Activated naive CD4-positive, alpha-beta T cell treated with anti-CD3 and anti-CD28 coated beads for 36 hours (primary cell): ENCODE measurements around the gene B4GALNT2. TPM values are rescaled to one million over a fixed set of nuclear protein-coding genes. Genes with fewer than 3 reads are reported as not detected.
A peak's percentile ranks its signal among the peaks of the same experiment; 100 is the strongest.
"Not testable (repeated sequence)": the region's sequence is repeated elsewhere in the genome, so short reads cannot be mapped to it uniquely, and the experiment has no call there.

ENCODE experiments used
- CTCF ChIA-PET: fragments of 350-600 bp; sonication (Branson Sonifier 250); formaldehyde crosslinking; loops from one replicate; lab custom pipeline; 2021; ENCODE audit warnings: antibody characterized with exemption; lab: Charles Lee
- DNase-seq: peaks from one replicate; pipeline ENCODE4 v3.0.0-alpha.2; 2020
- H3K27ac Mint-ChIP-seq: one replicate; pipeline ENCODE4 v1.8.0; 2021; ENCODE audit warnings: mild to moderate bottlenecking, mixed read lengths
- H3K27me3 Mint-ChIP-seq: one replicate; pipeline ENCODE4 v1.8.0; 2021; ENCODE audit warnings: low read depth, mixed read lengths
- H3K36me3 Mint-ChIP-seq: one replicate; pipeline ENCODE4 v1.8.0; 2021; ENCODE audit warnings: low read depth, mixed read lengths
- H3K4me1 Mint-ChIP-seq: one replicate; pipeline ENCODE4 v1.8.0; 2021; ENCODE audit warnings: low read depth, mixed read lengths
- H3K4me3 Mint-ChIP-seq: one replicate; pipeline ENCODE4 v1.8.0; 2021; ENCODE audit warnings: mild to moderate bottlenecking, moderate library complexity, mixed read lengths
- H3K9me3 Mint-ChIP-seq: one replicate; pipeline ENCODE4 v1.8.0; 2021; ENCODE audit warnings: mixed read lengths
- intact Hi-C: fragments of 100-400 bp; cut with micrococcal nuclease; formaldehyde crosslinking; loops from one replicate; pipeline ENCODE4 v1.15.1; 2023
- total RNA-seq, 2 experiments: library from RNA; stranded (reverse); gene quantifications; one replicate each; pipeline ENCODE4 v1.2.3, GENCODE V29; 2021

B4GALNT2 gene
- total RNA-seq, result under 1 TPM in 1 of 2 experiments, not detected in 1; 0.02 TPM

- intact Hi-C loops, result loop anchor here (10.0 kb wide), 1 partner anchor 58 kb away; no protein-coding TSS in a partner anchor
- peaks cover 35% of the 10 kb centered on the region for H3K27me3 Mint-ChIP-seq
- H3K4me1 Mint-ChIP-seq, result peaks cover 9% of the 10 kb centered on the region
- H3K9me3 Mint-ChIP-seq, result no peaks in the 10 kb centered on the region
- CTCF ChIA-PET, result no interaction called here
- H3K27ac Mint-ChIP-seq, result no peak within 1 kb of the TSS
- H3K36me3 Mint-ChIP-seq, result no peaks in the 10 kb centered on the region
- peak; percentile 39 for DNase-seq
- peak within 1 kb of the TSS; percentile 45 for H3K4me3 Mint-ChIP-seq
These were observed at the start of gene B4GALNT2 for GRCh38 chr17:49132699-49133364. Gene B4GALNT2 (plus strand): TSS chr17:49132769. CDS start chr17:49132793, 24 bp downstream.

DNA sequence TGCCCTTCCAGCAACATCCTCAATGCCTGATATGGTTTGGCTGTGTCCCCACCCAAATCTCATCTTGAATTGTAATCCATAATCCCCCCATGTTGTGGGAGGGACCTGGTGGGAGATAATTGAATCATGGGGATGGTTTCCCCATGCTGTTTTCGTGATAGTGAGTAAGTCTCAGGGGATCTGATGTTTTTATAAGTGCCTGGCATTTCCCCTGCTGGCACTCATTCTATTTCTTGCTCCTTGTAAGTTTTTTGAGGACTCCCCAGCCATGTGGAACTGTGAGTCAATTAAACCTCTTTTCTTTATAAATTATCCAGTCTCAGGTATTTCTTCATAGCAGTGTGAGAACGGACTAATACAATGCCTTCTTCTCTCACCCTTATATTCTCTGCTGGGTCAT is 47.5 kb upstream of the B4GALNT2 start:
- intact Hi-C loops, H3K4me3 Mint-ChIP-seq, H3K27ac Mint-ChIP-seq, DNase-seq, H3K4me1 Mint-ChIP-seq, CTCF ChIA-PET, H3K27me3 Mint-ChIP-seq, H3K9me3 Mint-ChIP-seq, H3K36me3 Mint-ChIP-seq: not testable (repeated sequence)

DNA sequence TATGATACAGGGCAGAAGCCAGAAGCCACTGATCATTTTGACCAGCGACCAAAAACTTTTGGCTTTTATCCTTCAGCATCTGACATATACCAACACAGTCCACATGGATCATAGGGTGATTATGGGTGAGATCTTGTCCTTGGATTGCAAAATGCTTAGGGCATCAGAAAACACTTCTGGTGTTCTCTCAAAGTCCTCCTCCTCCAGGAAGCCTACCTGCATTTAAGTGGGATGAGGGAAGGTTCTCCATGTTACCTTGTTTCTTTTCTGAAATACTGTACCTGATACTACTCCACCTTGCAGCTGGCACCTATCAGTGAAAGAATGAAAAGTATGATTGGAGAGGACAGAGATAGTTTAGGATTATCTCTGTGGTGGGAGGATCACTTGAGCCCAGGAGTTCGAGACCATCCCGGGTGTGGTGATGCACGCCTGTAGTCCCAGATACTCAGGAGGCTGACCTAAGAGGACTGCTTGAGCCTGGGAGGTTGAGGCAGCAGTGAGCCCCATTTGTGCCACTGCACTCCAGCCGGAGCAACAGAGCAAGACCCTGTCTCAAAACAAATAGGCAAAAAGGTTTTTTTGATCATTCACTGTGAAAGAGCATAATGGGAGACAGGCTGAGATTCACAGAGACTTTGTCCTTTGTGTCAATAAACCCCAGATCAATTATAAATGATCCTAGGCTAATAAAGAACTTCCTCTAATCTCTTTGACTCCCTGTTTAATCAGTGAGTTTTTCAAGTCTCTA is 46.8 kb upstream of the B4GALNT2 start:
- Mint-ChIP-seq H3K27me3 (peaks cover 9% of the 10 kb centered on the region), H3K4me3 (no peak overlapping the region), H3K9me3 (no peaks in the 10 kb centered on the region), H3K27ac (no peak overlapping the region), H3K36me3 (no peaks in the 10 kb centered on the region), H3K4me1 (no peaks in the 10 kb centered on the region)
- CTCF ChIA-PET, result no interaction called here
- no peak for DNase-seq
- intact Hi-C loops, result no loop called here

GRCh38 chr17:49086316-49086605 is 46.3 kb upstream of the B4GALNT2 start:
- no peak for DNase-seq
- Mint-ChIP-seq H3K36me3 (no peaks in the 10 kb centered on the region), H3K4me1 (no peaks in the 10 kb centered on the region), H3K9me3 (no peaks in the 10 kb centered on the region), H3K27ac (no peak overlapping the region), H3K27me3 (peaks cover 6% of the 10 kb centered on the region), H3K4me3 (no peak overlapping the region)
- intact Hi-C loops, result no loop called here
- CTCF ChIA-PET, result no interaction called here

GRCh38 chr17:49086649-49087048 is 45.9 kb upstream of the B4GALNT2 start:
- intact Hi-C loops, result no loop called here
- Mint-ChIP-seq H3K27me3 (peaks cover 4% of the 10 kb centered on the region), H3K4me3 (no peak overlapping the region), H3K27ac (no peak overlapping the region), H3K9me3 (no peaks in the 10 kb centered on the region), H3K4me1 (no peaks in the 10 kb centered on the region), H3K36me3 (no peaks in the 10 kb centered on the region)
- DNase-seq, result no peak
- CTCF ChIA-PET, result no interaction called here

DNA sequence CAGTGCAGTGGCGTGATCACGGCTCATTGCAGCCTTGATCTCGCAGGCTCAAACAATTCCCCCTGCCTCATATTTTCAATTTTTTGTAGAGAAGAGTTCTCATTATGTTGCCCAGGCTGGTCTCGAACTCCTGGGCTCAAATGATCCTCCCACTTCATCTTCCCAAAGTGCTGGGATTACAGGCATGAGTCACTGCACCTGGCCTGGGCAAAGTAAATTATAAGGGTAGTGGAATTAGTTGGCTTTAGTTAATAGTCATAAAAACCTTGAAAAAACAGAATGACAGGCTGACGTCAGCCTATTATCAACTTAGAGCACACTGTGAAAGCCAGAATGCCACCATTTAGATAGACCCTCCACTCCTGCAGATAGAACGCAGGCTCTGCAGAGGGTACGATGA is 43.5 kb upstream of the B4GALNT2 start:
- Mint-ChIP-seq H3K27me3 (peaks cover 4% of the 10 kb centered on the region), H3K4me3 (no peak overlapping the region), H3K9me3 (no peaks in the 10 kb centered on the region), H3K4me1 (no peaks in the 10 kb centered on the region), H3K36me3 (no peaks in the 10 kb centered on the region), H3K27ac (no peak overlapping the region)
- CTCF ChIA-PET, result no interaction called here
- intact Hi-C loops, result no loop called here
- DNase-seq, result no peak

DNA sequence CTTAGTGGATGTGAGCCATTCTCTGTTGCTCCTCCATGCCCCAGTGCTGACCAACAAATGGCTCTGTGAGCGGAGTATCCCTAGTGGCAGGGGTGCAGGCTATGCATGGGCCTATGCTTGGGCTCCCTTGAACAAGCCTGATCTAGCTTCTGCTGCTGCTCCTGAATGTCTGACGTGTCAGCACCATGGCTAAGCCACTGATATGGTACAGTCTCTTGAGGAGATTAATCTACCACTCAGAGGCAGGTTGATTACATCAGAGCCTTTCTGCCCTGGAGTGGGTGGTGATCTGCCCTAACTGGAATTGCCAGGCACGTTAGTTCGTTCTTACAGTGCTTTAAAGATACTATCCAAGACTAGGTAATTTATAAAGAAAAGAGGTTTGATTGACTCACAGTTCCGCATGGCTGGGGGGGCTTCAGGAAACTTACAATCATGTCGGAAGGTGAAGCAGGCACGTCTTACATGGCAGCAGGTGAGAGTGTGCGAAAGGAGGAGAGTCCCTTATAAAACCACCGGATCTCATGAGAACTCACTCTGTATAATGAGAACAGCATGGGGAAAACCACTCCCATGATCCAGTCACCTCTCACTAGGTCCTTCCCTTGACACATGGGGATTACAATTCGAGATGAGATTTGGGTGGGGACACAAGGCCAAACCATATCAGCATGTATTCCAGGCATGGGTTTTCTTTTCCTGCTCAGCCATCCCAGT is 41.5 kb upstream of the B4GALNT2 start:
- no peaks in the 10 kb centered on the region for H3K4me1 Mint-ChIP-seq
- no peak overlapping the region for H3K4me3 Mint-ChIP-seq
- no peak for DNase-seq
- CTCF ChIA-PET, result interaction anchor here (0.6 kb wide), 2 partner anchors 45 to 126 kb away, joined by 3 to 4 read pairs; no protein-coding TSS in a partner anchor
- no peak overlapping the region for H3K27ac Mint-ChIP-seq
- H3K36me3 Mint-ChIP-seq, result no peaks in the 10 kb centered on the region
- H3K9me3 Mint-ChIP-seq, result no peaks in the 10 kb centered on the region
- intact Hi-C loops, result no loop called here
- H3K27me3 Mint-ChIP-seq, result peaks cover 4% of the 10 kb centered on the region

GRCh38 chr17:49093131-49093530 is 39.4 kb upstream of the B4GALNT2 start:
- CTCF ChIA-PET, result no interaction called here
- peaks cover under 1% of the 10 kb centered on the region for H3K27me3 Mint-ChIP-seq
- intact Hi-C loops, result no loop called here
- H3K4me3 Mint-ChIP-seq, result no peak overlapping the region
- no peaks in the 10 kb centered on the region for H3K36me3 Mint-ChIP-seq
- no peaks in the 10 kb centered on the region for H3K9me3 Mint-ChIP-seq
- no peak for DNase-seq
- no peaks in the 10 kb centered on the region for H3K4me1 Mint-ChIP-seq
- H3K27ac Mint-ChIP-seq, result no peak overlapping the region

- intact Hi-C loops, result no loop called here
- no peak overlapping the region for H3K27ac Mint-ChIP-seq
- no peak overlapping the region for H3K4me3 Mint-ChIP-seq
- peaks cover 4% of the 10 kb centered on the region for H3K27me3 Mint-ChIP-seq
- H3K4me1 Mint-ChIP-seq, result no peaks in the 10 kb centered on the region
- no peaks in the 10 kb centered on the region for H3K9me3 Mint-ChIP-seq
- CTCF ChIA-PET, result interaction anchor here (1.5 kb wide), 1 partner anchor 21 kb away, joined by 3 read pairs; no protein-coding TSS in a partner anchor
- DNase-seq, result no peak
- no peaks in the 10 kb centered on the region for H3K36me3 Mint-ChIP-seq
These were observed 32.0 kb upstream of the B4GALNT2 start for GRCh38 chr17:49100601-49101000.

GRCh38 chr17:49101054-49101534 is 31.5 kb upstream of the B4GALNT2 start:
- no peaks in the 10 kb centered on the region for H3K36me3 Mint-ChIP-seq
- H3K27ac Mint-ChIP-seq, result no peak overlapping the region
- H3K27me3 Mint-ChIP-seq, result peaks cover 4% of the 10 kb centered on the region
- no peaks in the 10 kb centered on the region for H3K9me3 Mint-ChIP-seq
- no peak for DNase-seq
- no peaks in the 10 kb centered on the region for H3K4me1 Mint-ChIP-seq
- intact Hi-C loops, result no loop called here
- CTCF ChIA-PET, result interaction anchor here (1.5 kb wide), 1 partner anchor 21 kb away, joined by 3 read pairs; no protein-coding TSS in a partner anchor
- H3K4me3 Mint-ChIP-seq, result no peak overlapping the region

DNA sequence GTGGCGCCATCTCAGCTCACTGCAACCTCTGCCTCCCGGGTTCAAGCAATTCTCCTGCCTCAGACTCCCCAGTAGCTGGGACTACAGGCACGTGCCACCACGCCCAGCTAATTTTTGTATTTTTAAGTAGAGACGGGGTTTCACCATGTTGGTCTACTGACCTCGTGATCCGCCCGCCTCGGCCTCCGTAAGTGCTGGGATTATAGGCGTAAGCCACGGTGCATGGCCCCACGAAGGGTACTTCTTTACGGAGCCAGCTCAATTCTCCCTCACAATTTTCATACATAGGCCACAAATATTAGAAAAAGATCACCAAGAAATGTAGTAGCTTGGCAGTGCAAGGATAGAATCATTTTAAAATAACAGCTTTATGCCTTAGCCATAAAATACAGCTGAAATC is 29.2 kb upstream of the B4GALNT2 start:
- DNase-seq, H3K27me3 Mint-ChIP-seq, H3K4me3 Mint-ChIP-seq, H3K27ac Mint-ChIP-seq, H3K9me3 Mint-ChIP-seq, intact Hi-C loops, H3K4me1 Mint-ChIP-seq, H3K36me3 Mint-ChIP-seq: not testable (repeated sequence)
- CTCF ChIA-PET, result interaction anchor here (0.6 kb wide), 1 partner anchor 48 kb away, joined by 7 read pairs; no protein-coding TSS in a partner anchor

DNA sequence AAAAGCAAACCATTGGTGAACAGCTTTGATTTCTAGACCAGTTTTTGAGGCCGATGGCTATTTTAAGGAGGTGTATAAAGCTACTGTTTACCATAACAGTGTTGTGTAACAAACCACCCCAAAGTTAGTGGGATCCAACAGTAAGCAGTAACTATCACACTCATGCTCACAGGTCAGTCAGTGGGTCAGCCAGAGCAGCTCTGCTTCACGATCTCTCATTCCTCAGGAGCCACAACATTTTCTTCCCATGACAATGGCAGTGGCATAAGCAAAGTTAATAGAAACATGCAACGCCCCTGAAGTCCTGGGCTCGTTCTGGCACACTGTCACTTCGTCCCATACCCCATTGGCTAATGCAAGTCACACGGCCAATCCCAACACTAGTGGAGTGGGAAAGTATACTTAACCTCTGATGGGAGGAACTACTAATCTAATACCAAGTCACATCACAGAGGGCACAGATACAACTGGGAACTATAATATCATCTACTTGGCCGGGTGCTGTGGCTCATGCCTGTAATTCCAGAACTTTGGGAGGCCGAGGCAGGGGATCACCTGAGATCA is 28.0 kb upstream of the B4GALNT2 start:
- H3K4me3 Mint-ChIP-seq, result no peak overlapping the region
- DNase-seq, result no peak
- peaks cover 4% of the 10 kb centered on the region for H3K27me3 Mint-ChIP-seq
- no peaks in the 10 kb centered on the region for H3K36me3 Mint-ChIP-seq
- intact Hi-C loops, result no loop called here
- CTCF ChIA-PET, result no interaction called here
- no peaks in the 10 kb centered on the region for H3K4me1 Mint-ChIP-seq
- no peak overlapping the region for H3K27ac Mint-ChIP-seq
- no peaks in the 10 kb centered on the region for H3K9me3 Mint-ChIP-seq
